ENCODE measurements around the gene EPB41L2.

EPB41L2 gene

DNA sequence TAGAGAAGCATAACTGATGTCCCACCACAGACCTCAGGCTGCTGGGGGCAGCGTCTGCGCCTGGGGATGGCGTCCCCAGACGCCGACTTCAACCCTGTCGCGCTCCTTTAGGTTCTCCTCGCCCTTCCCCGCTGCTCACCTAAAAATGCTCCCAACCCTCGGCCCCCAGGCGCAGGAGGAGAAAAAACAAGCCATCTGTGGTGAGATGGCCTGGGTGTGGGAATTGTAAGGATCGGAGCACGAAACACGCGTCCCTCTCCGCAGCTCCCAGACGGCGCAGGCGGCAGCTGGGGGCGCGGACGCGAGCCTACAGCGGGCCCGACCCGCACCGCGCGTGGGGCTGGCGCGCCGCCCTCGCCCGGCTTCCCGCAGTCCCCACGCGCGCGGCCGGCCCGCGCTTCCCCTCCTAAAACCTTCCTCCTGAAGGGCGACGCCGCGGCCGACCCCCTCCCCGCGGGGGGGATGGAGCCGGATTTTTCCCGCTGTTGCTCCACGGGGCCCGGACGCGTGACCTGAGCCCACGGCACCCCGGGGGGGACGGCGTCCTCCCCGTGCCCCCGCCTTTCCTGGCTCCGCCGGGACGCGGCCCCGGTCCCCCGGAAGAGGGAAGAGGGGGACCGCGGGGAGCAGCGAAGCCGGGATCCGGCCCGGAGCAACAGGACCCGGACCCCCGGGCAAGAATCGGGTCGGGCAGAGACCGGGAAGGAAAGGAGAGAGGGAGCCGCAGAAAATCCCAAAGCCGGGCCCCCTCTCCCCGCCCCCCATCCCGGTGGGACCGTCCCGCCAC is 611 bp downstream of the EPB41L2 start:
- TF ChIP-seq, protein P1, sequence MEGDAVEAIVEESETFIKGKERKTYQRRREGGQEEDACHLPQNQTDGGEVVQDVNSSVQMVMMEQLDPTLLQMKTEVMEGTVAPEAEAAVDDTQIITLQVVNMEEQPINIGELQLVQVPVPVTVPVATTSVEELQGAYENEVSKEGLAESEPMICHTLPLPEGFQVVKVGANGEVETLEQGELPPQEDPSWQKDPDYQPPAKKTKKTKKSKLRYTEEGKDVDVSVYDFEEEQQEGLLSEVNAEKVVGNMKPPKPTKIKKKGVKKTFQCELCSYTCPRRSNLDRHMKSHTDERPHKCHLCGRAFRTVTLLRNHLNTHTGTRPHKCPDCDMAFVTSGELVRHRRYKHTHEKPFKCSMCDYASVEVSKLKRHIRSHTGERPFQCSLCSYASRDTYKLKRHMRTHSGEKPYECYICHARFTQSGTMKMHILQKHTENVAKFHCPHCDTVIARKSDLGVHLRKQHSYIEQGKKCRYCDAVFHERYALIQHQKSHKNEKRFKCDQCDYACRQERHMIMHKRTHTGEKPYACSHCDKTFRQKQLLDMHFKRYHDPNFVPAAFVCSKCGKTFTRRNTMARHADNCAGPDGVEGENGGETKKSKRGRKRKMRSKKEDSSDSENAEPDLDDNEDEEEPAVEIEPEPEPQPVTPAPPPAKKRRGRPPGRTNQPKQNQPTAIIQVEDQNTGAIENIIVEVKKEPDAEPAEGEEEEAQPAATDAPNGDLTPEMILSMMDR (IDR thresholded peaks at IDR 0.05; ENCODE audit: borderline replicate concordance, insufficient read depth, low read depth, low read length) = no peak
- peak overlapping the region; percentile 79 for H3K4me3 ChIP-seq (ENCODE audit: low read depth, low read length)

DNA sequence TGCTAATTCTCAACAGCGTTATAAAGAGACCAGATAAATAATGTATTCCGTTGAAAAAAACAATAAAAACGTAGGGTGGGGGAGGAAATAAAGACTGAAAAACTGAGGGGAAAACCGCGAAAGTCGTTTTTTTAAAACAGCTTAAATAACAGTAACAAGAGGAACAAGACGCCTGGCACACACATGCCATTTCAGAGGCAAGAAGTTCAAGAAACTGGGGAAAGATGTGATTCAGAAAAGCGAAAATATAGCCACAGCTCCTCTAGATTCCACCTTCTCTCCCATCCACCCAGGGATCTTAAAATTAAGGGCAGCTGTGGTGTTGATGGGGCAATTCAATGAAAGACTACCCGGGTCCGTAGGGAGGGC is 1.3 kb downstream of the EPB41L2 start:
- peak overlapping the region; percentile 79 for H3K4me3 ChIP-seq (ENCODE audit: low read depth, low read length)
- TF ChIP-seq, protein P1 (IDR thresholded peaks at IDR 0.05; ENCODE audit: borderline replicate concordance, insufficient read depth, low read depth, low read length) = no peak

DNA sequence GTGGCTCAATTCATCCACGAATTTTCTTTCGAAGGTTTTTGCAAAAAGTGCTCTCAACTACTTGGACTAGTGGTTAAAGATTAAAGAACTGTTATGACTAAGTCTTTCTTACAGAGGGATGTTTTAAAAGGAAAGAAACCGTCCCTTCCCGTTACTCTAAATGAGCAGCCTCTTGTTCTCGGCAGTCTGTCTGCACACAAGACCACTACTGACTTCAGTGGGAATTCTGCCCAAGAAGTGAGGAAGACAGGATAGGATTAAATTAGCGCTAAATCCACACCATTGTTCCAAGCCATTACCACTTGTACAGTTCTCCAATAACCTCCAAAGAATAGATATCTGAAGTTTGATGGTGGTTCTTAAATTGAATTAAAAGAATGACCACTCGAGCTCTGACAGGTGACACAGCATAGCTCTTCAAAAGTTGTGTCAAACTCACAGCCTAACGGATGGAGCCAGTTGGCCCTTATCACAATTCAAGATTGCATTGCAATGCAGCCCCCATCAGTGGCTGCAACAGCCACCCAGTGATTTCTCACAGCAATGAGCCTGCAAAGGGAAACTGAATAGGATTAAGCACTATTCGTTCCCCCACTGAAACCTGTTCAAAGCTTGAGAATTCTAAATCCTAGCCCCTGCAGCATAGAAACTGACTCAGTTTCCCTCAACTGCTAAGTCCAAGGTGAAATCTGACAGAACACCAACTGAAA is 1.8 kb downstream of the EPB41L2 start:
- H3K4me3 ChIP-seq (ENCODE audit: low read depth, low read length) = peak overlapping the region; percentile 79
- TF ChIP-seq, protein P1 (IDR thresholded peaks at IDR 0.05; ENCODE audit: borderline replicate concordance, insufficient read depth, low read depth, low read length) = no peak

DNA sequence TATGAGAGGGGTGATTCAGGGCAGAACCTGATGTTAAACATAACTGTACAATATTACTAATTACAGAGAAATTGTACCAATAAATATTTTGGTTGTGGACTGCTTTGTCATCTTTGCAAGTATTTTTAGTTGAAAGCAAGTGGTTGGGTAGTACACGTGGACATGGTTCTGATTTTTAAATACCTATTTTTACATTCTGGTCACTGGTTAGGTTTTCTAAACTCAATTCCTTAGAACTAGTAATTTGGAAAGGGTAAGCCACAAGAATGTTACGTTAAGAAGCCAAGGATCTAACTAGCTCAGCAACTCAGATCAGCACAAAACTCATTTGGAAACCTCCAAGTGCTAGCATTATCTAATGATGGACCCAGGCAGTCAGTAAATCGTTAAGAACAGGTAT is 2.7 kb downstream of the EPB41L2 start:
- no peak overlapping the region for H3K4me3 ChIP-seq (ENCODE audit: low read depth, low read length)
- TF ChIP-seq, protein P1 (IDR thresholded peaks at IDR 0.05; ENCODE audit: borderline replicate concordance, insufficient read depth, low read depth, low read length) = no peak

DNA sequence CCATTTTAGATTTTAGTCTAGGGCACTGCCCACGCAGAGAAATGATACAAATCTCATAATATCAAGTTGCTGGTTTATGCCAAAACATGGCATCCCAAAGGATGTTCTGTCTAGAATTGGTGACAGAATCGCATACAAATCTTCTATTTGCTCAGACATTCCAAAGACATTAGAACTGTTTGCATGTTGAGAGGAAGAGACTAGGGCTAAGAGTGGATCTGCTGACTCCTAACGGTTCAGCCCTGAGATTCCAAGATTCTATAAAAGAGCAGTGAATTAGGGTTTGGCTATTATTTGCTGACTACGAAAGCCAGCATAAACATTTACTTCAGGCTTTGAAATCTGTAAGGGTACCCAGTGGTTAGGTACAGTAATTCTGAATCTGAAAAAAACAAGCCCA is 3.6 kb downstream of the EPB41L2 start:
- no peak overlapping the region for H3K4me3 ChIP-seq (ENCODE audit: low read depth, low read length)
- TF ChIP-seq, protein P1 (IDR thresholded peaks at IDR 0.05; ENCODE audit: borderline replicate concordance, insufficient read depth, low read depth, low read length) = no peak

DNA sequence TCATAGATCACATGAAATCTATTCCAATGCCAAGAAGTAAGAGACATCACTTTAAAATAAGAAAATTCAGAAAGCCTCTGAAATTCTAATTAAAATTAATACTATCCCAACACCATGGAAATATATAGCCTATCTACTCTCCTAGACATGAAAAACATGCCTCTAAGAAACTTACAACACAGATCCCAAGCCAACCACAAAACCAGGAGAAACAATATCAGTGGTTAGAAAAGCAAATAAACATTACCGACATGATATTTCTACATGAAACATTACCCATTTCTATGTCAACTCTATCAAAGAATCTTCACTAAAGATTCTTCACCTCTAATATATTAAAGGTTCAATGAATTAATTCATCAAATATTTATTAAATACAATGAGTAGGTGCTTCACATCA is 4.8 kb downstream of the EPB41L2 start:
- TF ChIP-seq, protein P1 (IDR thresholded peaks at IDR 0.05; ENCODE audit: borderline replicate concordance, insufficient read depth, low read depth, low read length) = no peak
- H3K4me3 ChIP-seq (ENCODE audit: low read depth, low read length) = no peak overlapping the region

Data from GM12875 (cell line).